SJSA1 (cell line): Measurements from ENCODE around the gene PAN2. TPM values are rescaled to one million over a fixed set of nuclear protein-coding genes. Genes with fewer than 3 reads are reported as not detected.

ENCODE experiments used
- DNase-seq, 2 experiments: peaks; one replicate each; pipeline ENCODE4 v3.0.0-alpha.2; 2015 to 2020; ENCODE audit warnings: low spot score in 2 of 2, low read depth in 1 of 2
- H3K27ac ChIP-seq: fragments of 250-450 bp; sonication (Bioruptor Pico); 2 replicates; pipeline ENCODE4 v1.5.1; 2020; ENCODE audit warnings: mild to moderate bottlenecking, moderate library complexity
- H3K27me3 ChIP-seq: fragments of 250-450 bp; sonication (Bioruptor Pico); replicated peaks from 2 replicates; pipeline ENCODE4 v1.5.1; 2020; ENCODE audit warnings: mild to moderate bottlenecking, moderate library complexity
- H3K36me3 ChIP-seq: fragments of 250-450 bp; sonication (Bioruptor Pico); 2 replicates; pipeline ENCODE4 v1.5.1; 2020; ENCODE audit warnings: mild to moderate bottlenecking
- H3K4me1 ChIP-seq: fragments of 250-450 bp; sonication (Bioruptor Pico); replicated peaks from 2 replicates; pipeline ENCODE4 v1.6.1; 2021; ENCODE audit warnings: mild to moderate bottlenecking
- H3K4me3 ChIP-seq: fragments of 250-450 bp; sonication (Bioruptor Pico); 2 replicates; pipeline ENCODE4 v1.5.1; 2020; ENCODE audit warnings: mild to moderate bottlenecking
- H3K9me3 ChIP-seq: fragments of 250-450 bp; sonication (Bioruptor Pico); replicated peaks from 2 replicates; pipeline ENCODE4 v1.5.1; 2020; ENCODE audit warnings: mild to moderate bottlenecking
- total RNA-seq: library from RNA; depleted of rRNA; stranded (reverse); fragments of >200 nt; shearing (Covaris generic); gene quantifications from 2 replicates; pipeline ENCODE4 v1.2.3, GENCODE V29; 2014

Gene PAN2
- total RNA-seq, 1 experiment from 2014 or later: 6.9 TPM

DNA sequence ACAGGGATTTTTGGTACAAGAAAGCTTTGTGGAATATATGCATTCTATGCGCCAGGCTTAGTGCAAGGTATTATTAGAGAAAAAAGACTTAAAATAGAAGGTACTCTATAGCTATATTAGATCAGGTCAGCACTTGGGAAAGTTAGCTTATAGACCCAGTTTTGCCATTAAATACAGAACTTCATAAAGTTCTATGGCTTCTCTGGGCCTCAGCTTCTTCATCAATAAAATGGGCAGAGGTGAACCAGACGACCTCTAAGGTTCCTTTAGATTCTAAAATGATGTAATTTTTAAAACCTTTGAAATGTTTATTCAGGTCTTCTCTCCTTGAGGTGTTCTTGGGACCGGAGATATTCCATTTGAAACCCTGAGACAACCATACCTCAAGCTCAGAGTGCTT is 25.1 kb downstream of the PAN2 start:
- Histone ChIP-seq H3K27me3 (no peaks in the 10 kb centered on the region), H3K9me3 (no peaks in the 10 kb centered on the region), H3K36me3 (peaks cover 61% of the 10 kb centered on the region), H3K4me3 (no peak overlapping the region), H3K4me1 (no peaks in the 10 kb centered on the region), H3K27ac (no peak overlapping the region)
- DNase-seq: no peak

DNA sequence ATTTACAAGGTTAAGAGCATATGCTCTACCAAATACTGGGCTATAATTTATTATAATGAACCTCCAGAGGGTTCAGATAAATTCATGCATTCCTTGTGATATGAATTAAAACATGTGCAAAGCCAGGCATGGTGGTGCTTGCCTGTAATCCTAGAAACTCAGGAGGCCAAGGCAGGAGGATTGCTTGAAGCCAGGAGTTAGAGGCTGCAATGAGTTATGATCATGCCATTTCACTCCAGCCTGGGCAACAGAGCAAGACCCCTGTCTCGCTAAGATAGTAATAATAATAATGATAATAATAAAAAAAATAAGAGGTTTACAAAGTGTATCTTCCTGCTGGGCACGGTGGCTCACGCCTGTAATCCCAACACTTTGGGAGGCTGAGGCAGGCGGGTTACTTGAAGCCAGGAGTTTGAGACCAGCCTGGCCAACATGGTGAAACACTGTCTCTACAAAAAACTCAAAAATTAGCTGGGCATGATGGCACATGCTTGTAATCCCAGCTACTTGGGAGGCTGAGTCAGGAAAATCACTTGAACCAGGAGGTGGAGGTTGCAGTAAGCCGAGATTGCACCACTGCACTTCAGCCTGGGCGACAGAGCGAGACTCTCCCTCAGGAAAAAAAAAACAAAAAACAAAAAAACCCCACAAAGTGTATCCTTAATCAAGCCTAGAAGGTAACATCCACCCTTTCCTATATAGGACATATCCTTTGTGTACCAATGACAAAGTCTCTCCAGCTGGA is 26.4 kb downstream of the PAN2 start:
- Histone ChIP-seq H3K27me3 (no peaks in the 10 kb centered on the region), H3K36me3 (peaks cover 52% of the 10 kb centered on the region), H3K4me3 (no peak overlapping the region), H3K4me1 (no peaks in the 10 kb centered on the region), H3K9me3 (no peaks in the 10 kb centered on the region), H3K27ac (no peak overlapping the region)
- DNase-seq: no peak

DNA sequence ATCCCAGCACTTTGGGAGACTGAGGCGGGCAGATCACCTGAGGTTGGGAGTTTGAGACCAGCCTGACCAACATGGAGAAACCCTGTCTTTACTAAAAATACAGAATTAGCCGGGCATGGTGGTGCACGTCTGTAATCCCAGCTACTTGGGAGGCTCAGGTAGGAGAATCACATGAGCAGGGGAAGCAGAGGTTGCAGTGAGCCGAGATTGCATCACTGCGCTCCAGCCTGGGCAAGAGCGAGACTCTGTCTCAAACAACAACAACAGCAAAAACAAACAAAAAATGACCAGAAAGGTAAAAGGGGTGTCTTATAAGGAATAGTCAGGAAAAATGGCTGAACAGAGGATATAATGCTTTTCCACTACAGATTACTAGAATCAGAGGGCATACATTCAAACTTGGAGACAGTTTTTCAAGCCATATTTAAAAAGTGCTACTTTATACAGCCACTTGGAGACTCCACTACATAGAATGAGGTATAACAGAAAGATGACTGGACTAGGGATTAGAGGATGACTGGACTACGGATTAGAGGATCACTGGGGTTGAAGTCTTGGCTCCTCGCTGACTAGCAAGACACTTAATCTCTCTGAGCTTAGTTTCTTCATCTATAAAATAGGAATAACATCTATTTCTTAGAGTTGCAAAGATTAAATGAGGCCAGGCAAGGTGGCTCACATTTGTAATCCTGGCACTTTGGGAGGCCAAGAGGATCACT is 28.8 kb downstream of the PAN2 start:
- H3K9me3 ChIP-seq: no peaks in the 10 kb centered on the region
- peaks cover 43% of the 10 kb centered on the region for H3K36me3 ChIP-seq
- DNase-seq: no peak
- H3K4me3 ChIP-seq: no peak overlapping the region
- peaks cover 7% of the 10 kb centered on the region for H3K4me1 ChIP-seq
- H3K27ac ChIP-seq: no peak overlapping the region
- H3K27me3 ChIP-seq: no peaks in the 10 kb centered on the region

GRCh38 chr12:56304276-56304675 is 29.5 kb downstream of the PAN2 start:
- DNase-seq: no peak
- H3K4me1 ChIP-seq: peaks cover 7% of the 10 kb centered on the region
- no peak overlapping the region for H3K4me3 ChIP-seq
- no peaks in the 10 kb centered on the region for H3K27me3 ChIP-seq
- no peak overlapping the region for H3K27ac ChIP-seq
- no peaks in the 10 kb centered on the region for H3K9me3 ChIP-seq
- H3K36me3 ChIP-seq: peaks cover 43% of the 10 kb centered on the region

GRCh38 chr12:56300644-56301464 is 32.9 kb downstream of the PAN2 start:
- Histone ChIP-seq H3K9me3 (no peaks in the 10 kb centered on the region), H3K27ac (peak overlapping the region; percentile 75), H3K27me3 (no peaks in the 10 kb centered on the region), H3K4me1 (peaks cover 10% of the 10 kb centered on the region), H3K4me3 (peak overlapping the region; percentile 71), H3K36me3 (peaks cover 47% of the 10 kb centered on the region)
- peak in 1 of 2 experiments; percentile 49 for DNase-seq

- Histone ChIP-seq H3K4me3 (peak within 1 kb of the TSS; percentile 71), H3K27me3 (no peaks in the 10 kb centered on the region), H3K27ac (peak within 1 kb of the TSS; percentile 75), H3K36me3 (peaks cover 45% of the 10 kb centered on the region), H3K4me1 (peaks cover 10% of the 10 kb centered on the region), H3K9me3 (no peaks in the 10 kb centered on the region)
- peak; percentile 97 to 99 for DNase-seq
Measured at GRCh38 chr12:56299853-56300643, 33.8 kb downstream of the PAN2 start, which contains the start of gene CS. Gene CS, minus strand, starts transcription at chr12:56300330. Its CDS starts 129 bp downstream, at chr12:56300201.

- peaks cover 45% of the 10 kb centered on the region for H3K36me3 ChIP-seq
Measured at GRCh38 chr12:56299308-56299852, 34.4 kb downstream of the PAN2 start.

GRCh38 chr12:56298828-56299227 is 35.0 kb downstream of the PAN2 start:
- Histone ChIP-seq H3K27ac (no peak overlapping the region), H3K27me3 (no peaks in the 10 kb centered on the region), H3K36me3 (peaks cover 43% of the 10 kb centered on the region)

More at GRCh38 chr12:56299308-56299852, 34.4 kb downstream of the PAN2 start:
- Histone ChIP-seq H3K27me3 (no peaks in the 10 kb centered on the region), H3K4me1 (peaks cover 10% of the 10 kb centered on the region), H3K9me3 (no peaks in the 10 kb centered on the region), H3K27ac (no peak overlapping the region), H3K4me3 (peak overlapping the region; percentile 71)
- DNase-seq: no peak

GRCh38 chr12:56297400-56297799 is 36.4 kb downstream of the PAN2 start:
- Histone ChIP-seq H3K4me3 (no peak overlapping the region), H3K9me3 (no peaks in the 10 kb centered on the region), H3K27ac (no peak overlapping the region), H3K36me3 (peaks cover 47% of the 10 kb centered on the region), H3K4me1 (peaks cover 10% of the 10 kb centered on the region), H3K27me3 (no peaks in the 10 kb centered on the region)
- DNase-seq: no peak

More at GRCh38 chr12:56298828-56299227, 35.0 kb downstream of the PAN2 start:
- DNase-seq: no peak
- Histone ChIP-seq H3K4me1 (peaks cover 10% of the 10 kb centered on the region), H3K4me3 (peak overlapping the region; percentile 71), H3K9me3 (no peaks in the 10 kb centered on the region)

GRCh38 chr12:56296295-56296694 is 37.5 kb downstream of the PAN2 start:
- no peaks in the 10 kb centered on the region for H3K9me3 ChIP-seq
- H3K36me3 ChIP-seq: peaks cover 58% of the 10 kb centered on the region
- no peaks in the 10 kb centered on the region for H3K27me3 ChIP-seq
- no peak for DNase-seq
- H3K4me1 ChIP-seq: peaks cover 10% of the 10 kb centered on the region
- no peak overlapping the region for H3K4me3 ChIP-seq
- no peak overlapping the region for H3K27ac ChIP-seq

DNA sequence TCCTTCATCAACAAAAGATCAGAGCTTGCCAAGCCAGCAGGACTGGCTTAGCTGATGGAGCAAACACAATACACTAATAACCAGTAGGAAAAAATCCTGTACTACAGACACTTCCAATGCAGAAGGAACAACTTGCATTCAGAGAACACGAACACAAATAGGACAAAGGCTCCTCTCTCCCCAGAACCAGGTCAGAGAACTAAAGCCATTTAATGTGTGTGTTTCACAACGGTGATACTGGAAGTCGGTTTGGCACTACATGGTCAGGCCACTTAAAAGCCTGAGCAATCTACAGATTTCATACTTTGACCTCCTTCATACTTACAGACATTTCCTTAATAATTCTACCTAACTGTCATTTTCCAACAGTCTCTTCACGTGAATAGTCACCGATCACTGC is 40.0 kb downstream of the PAN2 start:
- no peak for DNase-seq
- Histone ChIP-seq H3K27me3 (no peaks in the 10 kb centered on the region), H3K9me3 (no peaks in the 10 kb centered on the region), H3K4me1 (peaks cover 3% of the 10 kb centered on the region; the same call in 1 of the 2 replicates), H3K27ac (no peak overlapping the region), H3K36me3 (peaks cover 68% of the 10 kb centered on the region), H3K4me3 (no peak overlapping the region)

GRCh38 chr12:56288705-56289387 is 45.0 kb downstream of the PAN2 start:
- no peaks in the 10 kb centered on the region for H3K27me3 ChIP-seq
- no peaks in the 10 kb centered on the region for H3K9me3 ChIP-seq
- no peaks in the 10 kb centered on the region for H3K4me1 ChIP-seq
- DNase-seq: no peak
- H3K4me3 ChIP-seq: no peak overlapping the region
- no peak overlapping the region for H3K27ac ChIP-seq
- peaks cover 74% of the 10 kb centered on the region for H3K36me3 ChIP-seq
